A172 (cell line): Measurements from ENCODE around the gene KHDRBS2. TPM values are rescaled to one million over a fixed set of nuclear protein-coding genes. Genes with fewer than 3 reads are reported as not detected.
A peak's percentile ranks its signal among the peaks of the same experiment; 100 is the strongest.

Experiments
- DNase-seq: peaks from one replicate; pipeline ENCODE4 v3.0.0-alpha.2; 2015; ENCODE audit warnings: low spot score
- total RNA-seq: library from RNA; depleted of rRNA; stranded (reverse); fragments of >200 nt; shearing (Covaris generic); gene quantifications from 2 replicates; pipeline ENCODE4 v1.2.3, GENCODE V29; 2014

The KHDRBS2 gene
- total RNA-seq, 1 experiment from 2014 or later = not detected

DNA sequence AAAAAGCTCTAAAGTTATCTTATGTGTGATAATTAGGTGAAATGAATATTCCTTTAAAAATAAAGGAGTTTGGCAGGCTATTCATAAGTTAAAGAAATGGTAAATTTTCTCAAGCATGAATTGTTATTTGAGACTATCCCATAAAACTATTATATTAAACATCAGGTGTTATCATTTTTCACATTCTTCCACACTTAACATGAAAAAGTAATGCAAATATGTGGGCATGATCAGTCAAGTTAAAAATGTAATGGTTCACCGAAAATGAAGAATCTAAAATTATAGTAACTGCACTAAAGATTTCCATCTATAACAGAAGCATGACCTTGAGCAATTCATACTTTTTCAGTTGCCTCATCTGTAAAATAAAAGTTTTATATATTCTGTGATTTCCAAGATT lies 110.8 kb downstream of the KHDRBS2 start:
- no peak for DNase-seq

DNA sequence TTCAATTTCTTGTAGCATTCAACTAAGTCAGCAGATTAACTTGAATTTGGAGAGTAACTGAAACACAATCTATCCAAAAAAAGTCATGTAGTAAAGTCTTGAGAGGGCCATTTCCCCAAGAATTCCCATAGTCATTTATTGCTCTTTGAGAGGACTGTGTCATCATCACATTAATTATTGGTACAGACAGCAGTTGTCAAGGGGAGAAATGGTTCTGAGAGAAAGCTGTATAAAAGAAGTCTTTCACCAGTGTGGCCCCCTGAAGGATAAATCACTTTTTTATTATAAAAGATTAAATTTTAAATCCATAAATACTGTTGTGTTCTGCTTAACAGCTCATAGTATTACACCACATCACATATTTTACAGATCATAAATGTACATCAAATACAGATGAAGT lies 111.5 kb downstream of the KHDRBS2 start:
- DNase-seq = no peak

DNA sequence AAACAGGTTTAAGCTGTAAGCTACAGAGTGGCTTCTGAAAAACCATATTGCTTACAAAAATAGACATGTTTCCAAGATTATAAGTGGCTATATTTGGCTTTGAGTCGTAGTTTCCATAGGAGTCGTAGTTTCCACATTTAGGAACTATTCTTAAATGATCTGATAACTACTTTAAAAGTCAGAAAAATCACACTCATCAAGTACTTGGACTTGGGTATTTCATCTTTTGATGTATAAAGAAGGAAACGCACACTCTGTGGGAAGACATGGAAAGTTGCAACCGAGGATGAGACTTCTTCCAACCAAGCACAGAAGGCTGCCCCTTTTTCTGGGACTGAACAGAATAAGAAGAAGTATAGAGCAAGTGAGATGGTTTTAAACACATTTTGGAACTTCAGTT lies 118.3 kb downstream of the KHDRBS2 start:
- DNase-seq = no peak

DNA sequence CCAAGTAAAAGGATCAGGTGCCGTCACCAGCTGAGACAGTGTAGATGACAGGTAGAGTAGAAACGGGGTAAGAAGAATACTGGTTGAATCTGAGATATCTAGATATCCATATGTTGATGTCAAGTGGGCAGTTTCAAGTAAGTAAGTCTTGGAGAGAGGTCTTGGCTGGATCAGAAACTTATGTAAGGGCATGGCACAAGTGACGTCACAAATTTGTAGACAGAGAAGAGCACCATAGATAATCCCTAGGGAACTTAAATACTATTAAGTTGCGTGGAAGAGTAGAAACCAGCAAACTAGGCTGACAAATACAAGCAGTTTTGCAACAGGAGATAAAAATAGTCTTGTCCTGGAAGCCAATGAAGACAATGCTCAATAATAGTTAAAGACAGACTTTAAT lies 123.2 kb downstream of the KHDRBS2 start:
- no peak for DNase-seq

DNA sequence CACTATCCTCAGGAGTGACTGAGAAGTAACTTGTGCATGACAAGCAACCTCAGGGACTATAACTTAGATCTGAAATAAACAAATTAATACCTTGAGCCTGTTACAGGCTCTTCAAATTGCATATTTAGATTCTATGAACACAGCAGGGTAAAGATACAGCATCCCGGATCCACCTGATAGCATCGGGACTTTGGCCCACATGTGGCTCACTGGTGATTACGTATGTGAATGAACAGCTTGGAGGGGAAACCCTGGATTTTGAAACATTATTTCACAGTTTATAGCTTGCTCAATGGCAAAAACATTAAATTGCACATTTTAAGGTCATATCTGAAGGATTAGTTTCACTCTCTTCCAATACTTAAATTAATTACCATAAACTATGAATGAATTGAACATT lies 133.2 kb downstream of the KHDRBS2 start:
- DNase-seq = no peak

DNA sequence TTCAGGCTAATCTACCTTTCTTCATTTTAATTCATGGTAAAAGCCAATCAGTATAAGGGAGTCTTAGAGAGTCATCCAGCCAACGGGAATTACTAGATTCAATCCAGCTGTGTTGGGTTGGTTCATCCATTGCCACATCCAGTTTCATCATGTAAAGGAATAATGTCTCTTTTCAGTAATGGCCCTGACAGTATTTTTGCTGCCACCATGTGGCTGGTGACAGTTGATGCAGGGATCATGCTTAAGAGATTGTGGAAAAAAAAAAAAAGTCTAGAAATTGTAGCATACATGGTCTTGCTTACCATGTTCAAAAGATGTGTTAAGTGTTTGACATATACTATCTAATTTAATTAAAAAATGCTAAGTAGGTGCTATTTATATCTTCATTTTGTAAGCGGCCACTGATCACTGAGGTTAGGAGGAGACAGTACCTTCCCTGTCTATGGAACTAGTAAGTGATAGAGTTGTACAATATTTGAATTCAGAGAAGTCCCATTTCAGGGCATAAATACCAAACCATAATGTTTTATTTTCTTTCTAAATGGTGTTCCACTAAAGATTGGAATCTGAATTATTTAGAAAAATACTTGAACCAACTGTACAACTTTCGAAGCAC lies 135.9 kb downstream of the KHDRBS2 start:
- peak; percentile 8 for DNase-seq

DNA sequence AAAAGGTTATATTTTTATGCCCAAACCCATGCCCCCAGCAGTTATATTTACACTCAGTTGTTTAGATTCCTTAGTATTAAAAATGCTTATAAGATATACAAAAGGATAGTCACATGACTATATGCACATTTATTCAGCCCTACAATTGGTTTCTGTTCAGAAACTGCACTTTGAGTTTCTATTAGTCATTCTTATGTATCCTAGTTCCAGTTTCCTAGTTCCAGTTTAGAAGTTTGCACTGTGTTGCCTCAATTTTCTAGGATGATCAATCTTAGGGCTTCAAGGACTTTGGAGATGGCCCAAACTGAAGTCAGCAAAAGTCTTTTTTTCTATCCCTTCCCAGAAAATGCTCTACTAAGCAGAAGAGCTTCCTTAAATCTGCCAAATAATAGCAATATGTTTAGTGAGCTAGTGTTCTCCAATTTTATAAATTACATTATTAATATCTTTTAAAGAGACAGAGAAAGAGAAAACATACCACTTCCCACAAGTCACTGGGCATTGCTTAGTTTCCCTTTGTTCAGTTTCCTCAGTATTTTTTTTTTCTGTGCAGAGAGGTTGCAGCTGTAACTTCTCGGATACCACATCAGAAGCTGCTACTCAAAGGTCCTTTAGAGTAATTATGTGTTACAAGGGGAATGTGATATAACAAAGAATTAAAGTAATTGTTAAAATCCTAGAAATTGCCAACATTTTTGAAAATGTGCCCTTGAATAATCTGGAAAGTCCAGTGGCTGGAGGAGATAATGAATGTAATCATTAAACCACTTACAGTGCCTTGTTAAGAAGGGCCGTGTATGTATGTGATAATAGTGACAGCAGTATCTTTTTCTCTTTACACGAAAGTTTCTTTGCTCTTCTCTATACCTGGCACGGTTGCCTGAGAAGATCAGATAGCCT lies 138.8 kb downstream of the KHDRBS2 start:
- DNase-seq = no peak

DNA sequence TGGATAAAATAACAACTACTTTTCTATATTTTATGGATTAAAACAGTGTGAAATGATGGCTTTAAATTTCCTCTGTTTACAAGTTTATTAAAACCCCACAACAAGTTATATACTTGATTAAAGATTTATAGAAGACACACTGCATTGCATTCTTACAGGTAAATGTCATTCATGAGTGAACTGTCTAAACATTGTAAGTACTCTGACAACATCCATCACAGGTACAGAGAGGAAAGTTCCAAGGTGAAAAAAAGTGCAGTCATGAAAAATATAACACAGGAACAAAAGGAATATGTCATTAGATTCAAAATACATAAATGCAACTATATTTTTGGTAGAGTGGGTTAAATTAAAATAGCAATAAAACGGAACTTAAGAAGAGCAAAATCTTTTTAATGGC lies 156.9 kb downstream of the KHDRBS2 start:
- no peak for DNase-seq

DNA sequence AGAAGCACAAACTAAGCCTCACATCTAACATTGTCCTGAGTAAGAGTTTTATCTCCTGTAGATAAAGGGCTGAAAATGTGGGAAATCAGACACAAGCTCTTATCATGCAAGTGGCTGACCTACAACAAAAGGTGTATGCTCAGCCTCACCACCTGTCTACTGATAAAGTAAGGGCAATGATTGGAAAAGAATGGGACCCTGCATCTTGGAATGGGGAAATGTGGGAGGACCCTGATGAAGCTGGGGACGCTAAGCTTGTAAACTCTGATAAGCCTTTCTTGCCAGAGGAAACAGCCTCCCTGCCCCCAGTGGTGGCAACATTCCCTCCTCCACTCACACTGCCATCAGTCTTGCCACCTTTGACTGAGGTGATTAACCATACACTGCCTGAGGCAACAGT lies 166.6 kb downstream of the KHDRBS2 start:
- DNase-seq = no peak

DNA sequence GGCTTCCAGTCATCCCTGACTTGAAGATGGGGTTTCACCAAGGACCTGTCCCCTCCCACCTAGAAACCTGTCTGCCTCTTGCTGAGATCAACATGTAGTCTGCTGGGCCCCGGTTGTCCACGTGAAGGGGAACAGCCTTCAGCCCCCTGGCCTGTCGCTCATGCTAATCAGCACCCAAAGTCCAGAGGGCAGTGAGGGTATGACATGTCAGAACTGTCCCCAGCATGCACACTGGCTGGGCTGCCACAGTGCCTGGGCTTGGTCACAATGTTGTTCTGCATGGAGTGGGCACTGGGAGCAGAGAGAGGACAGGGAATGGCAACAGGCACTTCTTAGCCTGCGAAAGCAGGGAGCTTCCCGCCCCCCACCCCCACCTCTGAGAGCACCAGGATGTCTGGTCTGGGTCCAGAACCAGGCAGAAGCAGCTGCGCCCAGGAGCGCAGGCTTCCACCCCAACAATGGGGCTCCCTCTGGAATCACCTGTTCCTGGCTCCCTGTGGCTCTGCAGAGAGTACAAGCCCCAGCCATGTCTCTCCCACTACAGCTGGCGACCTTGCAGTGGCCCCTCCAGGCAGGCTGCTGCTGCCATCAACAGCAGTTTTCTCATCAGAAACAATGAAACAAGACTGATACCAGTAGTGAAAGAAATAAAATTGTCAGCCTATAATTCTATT lies 182.7 kb downstream of the KHDRBS2 start:
- DNase-seq = no peak

DNA sequence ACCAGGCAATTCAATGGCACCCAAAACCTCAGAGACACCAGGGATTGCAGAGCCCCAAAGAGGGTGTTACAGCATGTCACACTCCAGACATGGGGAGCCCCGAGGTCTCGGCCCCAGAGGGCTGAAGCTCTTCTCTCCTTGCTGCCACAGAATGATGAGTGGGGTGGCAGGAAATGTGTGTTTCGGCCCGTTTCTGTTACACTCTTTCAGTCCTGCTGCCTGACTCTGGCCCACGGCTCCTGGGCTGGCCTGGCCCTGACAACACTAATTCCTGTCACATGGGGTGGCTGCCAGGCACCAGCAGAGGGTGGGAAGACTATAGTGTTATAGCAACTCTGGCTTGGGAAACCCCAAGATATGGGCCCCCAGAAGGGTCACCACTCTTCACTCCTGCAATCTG lies 183.6 kb downstream of the KHDRBS2 start:
- DNase-seq = no peak

DNA sequence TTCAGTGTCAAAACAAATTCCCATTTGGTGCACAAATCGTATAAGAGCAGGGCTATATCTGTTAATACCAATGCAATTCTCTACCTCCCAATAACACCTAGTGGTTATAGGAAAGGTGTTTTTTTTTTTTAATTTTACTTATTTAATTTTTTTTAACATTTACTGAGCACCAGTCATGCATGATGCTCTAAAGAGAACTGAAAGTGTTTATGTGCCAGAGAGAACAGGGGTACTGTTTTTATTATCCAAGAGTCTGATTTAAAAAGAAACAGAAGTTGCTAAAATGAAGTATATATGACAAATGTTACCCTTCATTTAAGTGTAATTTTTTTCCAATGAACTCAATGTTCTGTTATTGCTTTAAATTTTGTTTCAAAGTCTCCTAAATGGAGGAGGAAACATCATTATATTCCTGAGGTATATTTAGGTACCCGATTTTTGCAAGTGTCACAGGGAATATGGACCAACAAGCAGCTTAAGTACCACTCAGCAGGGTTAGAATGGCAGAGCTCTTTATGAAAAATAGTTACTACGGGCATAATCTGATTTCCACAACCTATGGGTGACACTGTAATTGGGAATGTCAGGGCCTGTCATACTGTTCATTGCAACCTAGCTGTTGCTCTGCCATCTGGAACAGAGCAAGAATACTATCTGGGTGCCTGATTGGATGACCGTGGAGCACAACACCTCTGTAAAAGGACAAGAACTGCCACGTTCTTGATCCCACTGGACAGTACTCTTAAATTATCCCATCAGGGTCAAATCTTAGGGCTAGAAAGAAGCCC lies 195.4 kb downstream of the KHDRBS2 start:
- DNase-seq = no peak

DNA sequence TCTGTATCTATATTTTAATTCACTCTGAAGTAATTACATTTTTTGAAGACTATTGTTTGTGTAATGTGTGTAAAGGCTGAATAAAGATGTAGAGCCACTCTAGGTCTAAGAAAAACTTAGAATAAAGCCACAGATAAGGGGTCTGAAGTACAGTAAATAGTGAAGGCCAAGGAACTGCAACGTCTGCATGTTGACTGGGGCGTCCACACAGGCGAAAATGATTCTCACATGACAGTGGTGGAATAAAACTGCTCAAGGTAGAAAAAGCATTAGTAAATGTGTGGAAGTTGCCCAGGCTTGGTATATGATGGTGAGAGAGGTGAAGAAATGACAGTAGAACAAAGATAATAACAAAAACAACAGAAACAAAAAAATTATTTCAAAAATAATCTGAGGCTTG lies 196.2 kb downstream of the KHDRBS2 start:
- DNase-seq = no peak

DNA sequence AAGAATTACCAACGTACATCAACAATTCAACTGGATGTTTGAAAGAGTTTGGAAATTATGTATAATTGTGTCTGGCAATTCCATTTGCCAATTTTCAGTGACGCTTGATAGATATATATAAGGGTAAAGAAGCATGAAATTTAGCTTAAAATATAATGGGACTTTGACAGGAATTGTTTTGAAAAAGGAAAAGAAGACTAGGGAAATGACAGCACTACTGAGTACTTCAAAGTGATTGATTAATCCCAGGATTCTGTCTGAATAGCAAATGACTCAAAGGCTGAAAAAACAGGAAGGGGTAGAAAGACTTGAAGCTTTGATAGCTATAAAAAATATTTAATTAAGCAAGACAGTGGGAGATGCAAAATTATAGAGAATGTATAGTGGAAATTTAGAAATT lies 200.0 kb downstream of the KHDRBS2 start:
- DNase-seq = no peak

DNA sequence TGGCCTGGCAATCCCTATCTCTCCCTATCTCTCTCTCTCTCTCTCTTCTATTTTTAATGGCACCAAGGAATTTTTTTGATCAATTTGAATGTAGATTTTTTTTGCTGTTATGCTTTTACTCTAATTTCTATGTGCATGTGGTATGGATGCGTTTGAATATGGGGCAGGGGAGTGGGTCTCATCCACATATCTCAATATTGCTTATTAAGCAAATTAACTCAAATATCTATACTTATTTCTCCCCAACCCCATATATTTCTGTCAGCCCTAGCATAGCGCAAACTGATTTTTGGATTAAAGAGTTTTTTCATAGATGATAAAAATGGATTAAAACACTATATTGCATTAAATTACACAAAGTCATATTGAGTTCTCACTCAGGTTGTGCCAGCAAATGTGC lies 210.2 kb downstream of the KHDRBS2 start:
- DNase-seq = no peak

DNA sequence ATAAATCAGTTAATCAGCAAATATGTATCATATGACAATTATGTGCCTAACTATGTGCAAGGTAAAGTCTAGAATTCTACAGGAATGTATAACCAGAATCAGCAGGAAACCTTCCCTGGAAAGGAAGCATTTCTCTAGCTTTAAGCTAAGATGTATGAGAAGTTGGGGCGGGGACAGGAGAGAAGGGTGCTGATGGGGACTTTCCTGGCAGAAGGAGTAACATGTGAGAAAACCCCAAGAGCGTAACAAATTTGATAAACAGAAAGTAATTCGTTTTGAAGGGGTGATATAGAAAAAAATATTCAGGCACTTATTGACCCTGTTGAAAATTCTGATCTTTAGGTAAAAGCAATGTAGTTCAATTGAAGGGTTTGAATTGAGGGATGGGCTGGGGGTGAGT lies 226.1 kb downstream of the KHDRBS2 start:
- DNase-seq = no peak

DNA sequence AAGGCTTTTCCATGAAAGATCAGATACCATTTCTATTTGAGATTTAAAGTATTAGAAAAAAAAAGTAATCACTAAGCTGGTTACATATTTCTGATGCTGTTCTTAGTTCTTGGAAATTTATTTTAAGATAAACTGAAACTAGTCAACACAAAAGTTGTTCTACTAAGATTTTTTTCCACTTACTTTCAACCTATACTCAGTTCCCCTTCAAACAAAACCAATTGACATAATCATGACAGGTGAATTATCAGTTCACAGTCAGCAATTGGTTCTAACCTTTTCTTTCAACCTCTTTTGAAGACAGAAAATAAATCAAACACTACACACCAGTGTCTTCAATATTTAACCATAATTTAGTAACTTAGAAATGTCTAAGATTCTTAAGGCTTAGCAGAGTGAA lies 228.7 kb downstream of the KHDRBS2 start:
- no peak for DNase-seq

DNA sequence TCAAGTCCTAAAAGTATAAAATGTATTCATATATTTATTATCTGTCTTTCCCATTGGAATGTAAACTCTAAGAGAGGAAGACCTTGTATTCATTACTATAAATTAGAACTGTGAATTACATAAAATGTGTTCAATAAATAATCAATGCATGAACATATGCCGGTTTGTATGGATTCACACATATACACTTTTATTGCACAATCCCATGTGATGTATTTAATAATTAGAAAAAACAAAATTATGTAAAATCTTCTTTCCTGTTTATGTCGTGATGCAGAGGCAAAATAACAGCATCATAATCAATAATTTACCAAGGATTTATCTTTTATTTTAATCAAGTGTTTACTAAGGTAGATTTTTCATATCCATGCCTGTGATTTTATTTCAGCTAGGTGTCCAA lies 240.5 kb downstream of the KHDRBS2 start:
- DNase-seq = no peak

DNA sequence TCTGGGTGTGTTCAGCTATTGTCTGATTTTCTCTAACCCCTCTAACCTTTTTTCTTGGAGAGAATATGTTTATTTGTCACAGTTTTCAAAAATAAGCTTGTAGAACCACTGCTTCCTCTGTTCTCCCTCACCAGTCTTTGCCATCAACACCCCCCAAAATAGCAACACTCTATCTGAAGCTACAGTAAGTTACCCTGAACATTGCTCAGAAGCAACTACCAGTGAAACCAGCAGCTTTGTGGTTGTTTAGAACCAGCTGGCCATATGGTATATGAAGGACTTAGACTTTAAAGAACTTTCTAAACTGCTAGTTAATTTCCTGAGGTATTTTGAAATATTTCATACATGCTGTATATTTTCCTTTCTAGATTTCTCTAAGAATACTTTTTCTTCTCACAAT lies 242.9 kb downstream of the KHDRBS2 start:
- DNase-seq = no peak

DNA sequence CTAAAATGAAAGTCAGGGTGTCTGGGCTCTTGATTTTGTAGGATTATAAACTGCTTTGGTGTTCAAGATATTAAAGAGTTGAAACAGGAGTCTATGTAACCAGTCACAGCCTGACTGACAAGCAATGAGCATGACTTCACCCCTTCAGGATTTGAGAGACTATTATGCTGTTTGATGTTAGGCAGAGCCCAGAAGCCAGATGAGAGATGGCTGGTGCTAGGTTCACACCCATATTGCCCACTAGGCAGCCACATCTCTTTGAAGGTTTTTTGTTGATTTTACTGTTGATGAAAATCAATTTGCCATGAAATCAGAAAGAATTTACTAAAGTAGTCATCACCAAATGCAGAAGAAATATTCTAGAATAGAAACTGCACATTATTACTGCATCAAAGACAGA lies 243.6 kb downstream of the KHDRBS2 start:
- DNase-seq = no peak

DNA sequence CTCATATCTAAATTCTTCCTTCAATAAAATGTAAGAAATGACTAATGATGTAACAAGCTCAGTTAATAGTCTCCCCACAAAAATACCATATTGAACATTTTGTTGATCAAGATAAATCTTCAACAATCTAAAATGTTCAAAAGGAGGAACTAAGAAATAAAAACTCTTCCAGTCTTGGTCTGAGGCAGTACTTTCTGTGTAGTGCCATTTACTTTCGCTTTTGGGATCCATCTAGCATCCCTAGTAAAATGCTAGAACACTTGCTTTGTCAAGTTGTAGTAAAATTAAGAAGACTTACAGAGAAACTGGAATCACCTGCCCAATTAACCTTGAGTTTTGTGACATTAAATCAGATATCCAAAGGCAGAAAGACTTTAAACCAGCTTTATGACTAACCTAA lies 246.4 kb downstream of the KHDRBS2 start:
- no peak for DNase-seq

DNA sequence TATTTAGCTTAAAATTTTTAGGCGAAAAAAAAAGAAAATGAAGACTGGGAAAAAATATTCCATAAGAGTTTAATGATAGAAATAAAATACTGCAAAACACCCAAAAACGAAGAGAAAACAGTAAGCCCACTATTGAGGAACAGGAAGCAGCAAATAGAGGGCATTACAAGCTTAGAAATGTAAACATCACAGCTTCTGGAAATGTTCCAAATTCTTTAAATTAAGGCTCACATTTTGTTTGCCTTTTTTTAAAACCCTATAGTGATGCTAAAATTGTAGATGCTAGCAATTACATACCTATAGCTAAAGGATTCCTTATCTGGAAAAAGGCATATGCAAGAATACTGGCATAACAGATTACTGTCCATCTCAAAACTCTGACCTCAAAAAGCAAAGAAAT lies 248.6 kb downstream of the KHDRBS2 start:
- DNase-seq = no peak
